ENCODE data around the gene FBXO15. TPM values are rescaled to one million over a fixed set of nuclear protein-coding genes. Genes with fewer than 3 reads are reported as not detected.

Gene FBXO15, protein sequence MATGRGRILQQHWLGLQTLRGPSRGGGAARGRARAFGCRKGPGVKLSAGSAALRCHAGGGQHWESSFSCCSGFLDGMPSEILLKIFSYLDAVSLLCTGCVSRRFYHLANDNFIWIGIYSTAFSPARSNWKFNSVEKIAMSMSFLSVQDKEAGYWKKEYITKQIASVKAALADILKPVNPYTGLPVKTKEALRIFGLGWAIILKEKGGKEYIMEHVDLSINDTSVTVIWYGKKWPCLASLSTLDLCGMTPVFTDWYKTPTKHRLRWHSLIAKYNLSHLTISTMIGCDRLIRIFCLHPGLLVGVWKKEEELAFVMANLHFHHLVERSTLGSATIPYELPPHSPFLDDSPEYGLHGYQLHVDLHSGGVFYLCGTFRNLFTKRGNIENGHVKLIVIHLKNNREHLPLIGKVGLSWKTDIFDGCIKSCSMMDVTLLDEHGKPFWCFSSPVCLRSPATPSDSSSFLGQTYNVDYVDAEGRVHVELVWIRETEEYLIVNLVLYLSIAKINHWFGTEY
- under 1 TPM in 2 of 4 donors, not detected in 2; 0.33 to 0.45 TPM for total RNA-seq

DNA sequence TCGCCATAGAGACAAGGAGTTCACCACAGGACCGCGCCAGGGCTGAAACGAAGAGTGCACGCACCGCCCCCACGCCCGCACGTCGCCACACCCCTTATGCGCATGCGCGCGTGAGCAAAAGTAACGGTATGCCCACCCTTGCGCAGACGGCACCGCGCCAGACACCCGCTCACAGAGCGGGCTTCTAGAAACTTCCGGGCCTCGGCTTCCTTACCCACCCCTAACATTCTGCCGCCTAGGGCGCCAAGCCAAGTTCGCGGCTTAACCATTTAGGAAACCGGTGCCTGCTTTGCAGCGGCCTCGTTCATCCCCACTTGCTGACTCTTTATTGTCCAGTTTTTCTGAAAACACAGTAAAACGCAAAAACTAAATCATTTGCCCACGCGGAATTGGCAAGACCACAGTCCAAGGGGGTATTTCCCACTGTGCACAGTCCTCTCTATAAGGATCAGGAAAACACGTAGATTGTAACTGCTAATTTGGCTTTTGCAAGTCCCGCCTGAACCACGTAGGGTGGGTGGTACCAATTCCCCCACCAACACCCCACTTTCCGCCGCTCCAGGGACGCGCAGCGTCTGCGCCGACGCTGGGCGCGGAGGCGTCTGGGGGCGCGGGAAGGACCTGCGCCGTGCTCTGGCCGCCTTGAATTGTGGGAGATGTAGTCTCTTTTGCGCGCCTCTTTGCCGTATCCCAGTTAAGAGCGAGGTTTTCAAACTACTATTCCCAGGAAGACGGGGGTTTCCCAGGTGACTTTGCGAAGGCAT, at the start of gene FBXO15, which contains the start of gene TIMM21:
FBXO15 (minus strand) TSS at position 56 of the 764 bp plus-strand sequence; CDS start at position 7, 49 bp downstream.
TIMM21 (plus strand) TSS at position 745 of the 764 bp plus-strand sequence. CDS start 286 bp downstream, outside the sequence.
- DNase-seq (ENCODE audit: extremely low spot score): peak; percentile 99
- intact Hi-C loops (cut with DNase I): loop anchor here (5.0 kb wide), 2 partner anchors 144 to 349 kb away; partner anchors contain the start of genes CNDP2 and CYB5A
- H3K27ac ChIP-seq (replicated peaks in 1 of 4): peak within 1 kb of the TSS; percentile 93 to 96 (median 94)
- H3K36me3 ChIP-seq: peaks cover 0 to 18% (median 0%) of the 10 kb centered on the region in 4 donors
- H3K4me3 ChIP-seq: peak within 1 kb of the TSS; percentile 63 to 87 (median 80)
- TF ChIP-seq POLR2AphosphoS5 (IDR thresholded peaks at IDR 0.05): peak; percentile 90 to 93
- no peak for TF ChIP-seq EP300 (IDR thresholded peaks at IDR 0.05)
- TF ChIP-seq, protein P1, sequence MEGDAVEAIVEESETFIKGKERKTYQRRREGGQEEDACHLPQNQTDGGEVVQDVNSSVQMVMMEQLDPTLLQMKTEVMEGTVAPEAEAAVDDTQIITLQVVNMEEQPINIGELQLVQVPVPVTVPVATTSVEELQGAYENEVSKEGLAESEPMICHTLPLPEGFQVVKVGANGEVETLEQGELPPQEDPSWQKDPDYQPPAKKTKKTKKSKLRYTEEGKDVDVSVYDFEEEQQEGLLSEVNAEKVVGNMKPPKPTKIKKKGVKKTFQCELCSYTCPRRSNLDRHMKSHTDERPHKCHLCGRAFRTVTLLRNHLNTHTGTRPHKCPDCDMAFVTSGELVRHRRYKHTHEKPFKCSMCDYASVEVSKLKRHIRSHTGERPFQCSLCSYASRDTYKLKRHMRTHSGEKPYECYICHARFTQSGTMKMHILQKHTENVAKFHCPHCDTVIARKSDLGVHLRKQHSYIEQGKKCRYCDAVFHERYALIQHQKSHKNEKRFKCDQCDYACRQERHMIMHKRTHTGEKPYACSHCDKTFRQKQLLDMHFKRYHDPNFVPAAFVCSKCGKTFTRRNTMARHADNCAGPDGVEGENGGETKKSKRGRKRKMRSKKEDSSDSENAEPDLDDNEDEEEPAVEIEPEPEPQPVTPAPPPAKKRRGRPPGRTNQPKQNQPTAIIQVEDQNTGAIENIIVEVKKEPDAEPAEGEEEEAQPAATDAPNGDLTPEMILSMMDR (IDR thresholded peaks at IDR 0.05): no peak
- peak; percentile 40 for TF ChIP-seq POLR2A (IDR thresholded peaks at IDR 0.05; ENCODE audit: low read depth)
- no peaks in the 10 kb centered on the region for H3K9me3 ChIP-seq
- H3K27me3 ChIP-seq: no peaks in the 10 kb centered on the region
- H3K4me1 ChIP-seq: peaks cover 35 to 58% (median 58%) of the 10 kb centered on the region in 4 donors
- under 1% methylated on average over 50 of the region's 58 CpGs for WGBS

DNA sequence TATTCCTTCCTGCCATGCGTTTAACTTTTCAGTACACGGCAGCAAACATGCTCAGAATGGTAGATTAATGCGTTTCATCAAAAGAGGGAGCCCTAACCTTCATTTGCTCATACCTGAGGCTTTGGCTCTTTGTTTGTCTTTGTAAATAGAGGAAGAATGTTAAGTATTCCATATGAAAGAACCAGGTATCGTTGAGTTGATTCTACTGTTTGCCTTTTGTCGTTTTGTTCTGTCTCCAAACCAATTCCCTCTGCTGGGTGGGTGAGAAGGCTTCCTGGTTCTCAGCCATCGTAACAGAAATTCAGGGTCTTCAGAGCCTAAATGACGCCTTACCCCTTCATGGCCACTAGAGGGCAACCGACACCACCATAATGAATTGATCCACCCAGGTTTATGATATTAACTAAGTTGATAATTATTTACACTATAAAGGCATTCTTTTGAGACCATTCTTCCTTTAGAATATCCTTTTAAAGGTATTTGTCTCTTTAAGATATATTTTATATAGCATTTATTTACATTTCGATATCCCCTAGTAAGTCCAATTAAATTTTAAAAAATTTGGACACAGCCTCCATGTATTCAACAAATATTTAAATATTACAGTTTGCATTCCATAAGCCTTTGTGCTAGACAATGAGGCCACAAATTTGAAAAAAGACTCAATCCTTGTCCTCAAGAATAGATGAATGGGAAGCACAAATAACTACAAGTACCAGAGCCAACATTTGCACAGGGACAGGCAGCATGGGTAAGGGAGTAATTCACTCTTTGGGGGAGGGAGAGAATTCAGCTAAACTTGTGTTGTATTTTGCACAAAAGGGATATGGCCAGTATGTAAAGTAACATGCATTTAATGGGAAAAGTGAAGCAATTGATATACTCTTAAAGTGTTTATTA, 48.8 kb upstream of the FBXO15 start:
- WGBS: 7% methylated on average over 9 of the region's 9 CpGs
- Histone ChIP-seq H3K4me1 (peaks cover 0 to 6% (median 5%) of the 10 kb centered on the region in 4 donors), H3K9me3 (no peaks in the 10 kb centered on the region), H3K36me3 (no peaks in the 10 kb centered on the region), H3K27ac (replicated peaks in 1 of 4) (no peak overlapping the region), H3K4me3 (peak overlapping the region in 2 of 4 donors; percentile 18 to 46), H3K27me3 (peaks cover 0 to 27% (median 0%) of the 10 kb centered on the region in 4 donors)
- intact Hi-C loops (cut with DNase I): loop anchor here (2.0 to 10.0 kb wide), 3 partner anchors 146 to 356 kb away; no protein-coding TSS in a partner anchor
- TF ChIP-seq, protein P1 (IDR thresholded peaks at IDR 0.05): peak; percentile 88 to 92 (median 91)
- no peak for TF ChIP-seq POLR2A (IDR thresholded peaks at IDR 0.05; ENCODE audit: low read depth)
- no peak for DNase-seq (ENCODE audit: extremely low spot score)

DNA sequence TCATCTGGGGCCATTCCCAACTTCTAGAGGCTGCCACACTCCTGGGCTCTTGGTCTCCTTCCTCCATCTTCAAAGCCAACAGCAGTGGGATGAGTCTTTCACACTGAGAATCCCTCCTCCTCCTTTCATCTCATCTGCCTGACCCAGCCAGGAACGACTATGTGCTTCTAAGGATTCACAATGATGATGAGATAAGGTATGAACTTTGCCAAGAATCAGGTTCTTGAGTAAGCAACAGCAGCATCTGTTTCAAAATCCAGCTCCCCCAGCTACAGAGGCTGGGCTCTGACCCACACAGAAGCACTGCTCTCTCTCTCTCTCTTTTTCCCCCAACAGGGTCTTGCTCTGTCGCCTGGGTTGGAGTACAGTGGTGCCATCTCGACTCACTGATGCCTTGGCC, 47.1 kb upstream of the FBXO15 start:
- no peak for DNase-seq (ENCODE audit: extremely low spot score)
- H3K4me1 ChIP-seq: peaks cover 0 to 6% (median 5%) of the 10 kb centered on the region in 4 donors
- H3K27me3 ChIP-seq: peaks cover 0 to 29% (median 0%) of the 10 kb centered on the region in 4 donors
- 66% methylated on average over 3 of the region's 3 CpGs for WGBS
- H3K9me3 ChIP-seq: no peaks in the 10 kb centered on the region
- no peak overlapping the region for H3K27ac ChIP-seq (replicated peaks in 1 of 4)
- intact Hi-C loops (cut with DNase I): loop anchor here (5.0 to 10.0 kb wide), 2 partner anchors 310 to 358 kb away; no protein-coding TSS in a partner anchor
- H3K36me3 ChIP-seq: no peaks in the 10 kb centered on the region
- no peak for TF ChIP-seq POLR2AphosphoS5 (IDR thresholded peaks at IDR 0.05)
- TF ChIP-seq POLR2A (IDR thresholded peaks at IDR 0.05; ENCODE audit: low read depth): no peak
- no peak for TF ChIP-seq EP300 (IDR thresholded peaks at IDR 0.05)
- TF ChIP-seq, protein P1 (IDR thresholded peaks at IDR 0.05): no peak
- no peak overlapping the region for H3K4me3 ChIP-seq

DNA sequence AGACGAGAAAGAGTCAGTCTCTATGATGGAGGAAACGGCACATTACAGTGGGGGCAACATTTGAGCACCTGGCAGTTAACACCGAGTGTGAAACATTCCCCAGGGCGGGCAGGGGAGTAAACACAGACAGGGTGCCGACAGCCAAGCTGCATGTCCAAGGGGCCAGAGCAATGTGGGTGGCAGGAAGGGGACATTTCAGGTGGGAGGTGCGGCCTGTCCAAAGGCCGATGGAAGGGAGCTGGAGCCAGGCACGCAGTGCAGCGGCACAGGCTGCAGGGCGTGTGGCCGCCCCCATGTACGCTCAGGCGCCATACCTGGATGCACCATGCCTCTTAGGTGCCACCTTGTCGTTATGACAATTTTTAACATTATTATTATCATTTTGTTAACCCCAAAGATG, 43.9 kb upstream of the FBXO15 start:
- Histone ChIP-seq H3K4me3 (no peak overlapping the region), H3K36me3 (no peaks in the 10 kb centered on the region), H3K9me3 (no peaks in the 10 kb centered on the region), H3K27ac (replicated peaks in 1 of 4) (no peak overlapping the region), H3K27me3 (peaks cover 0 to 29% (median 0%) of the 10 kb centered on the region in 4 donors), H3K4me1 (peaks cover 4 to 11% (median 5%) of the 10 kb centered on the region in 4 donors)
- TF ChIP-seq POLR2AphosphoS5 (IDR thresholded peaks at IDR 0.05) (no peak), POLR2A (IDR thresholded peaks at IDR 0.05; ENCODE audit: low read depth) (no peak), EP300 (IDR thresholded peaks at IDR 0.05) (no peak)
- TF ChIP-seq, protein P1 (IDR thresholded peaks at IDR 0.05): no peak
- 82% methylated on average over 14 of the region's 14 CpGs for WGBS
- intact Hi-C loops (cut with DNase I): loop anchor here (10.0 kb wide), 1 partner anchor 313 kb away; no protein-coding TSS in a partner anchor
- no peak for DNase-seq (ENCODE audit: extremely low spot score)

All from esophagus muscularis mucosa (tissue), 4 donors.